Epithelial cell of prostate (primary cell): ENCODE results near the gene PHPT1.
A peak's percentile ranks its signal among the peaks of the same experiment; 100 is the strongest.
"Not testable (repeated sequence)": the region's sequence is repeated elsewhere in the genome, so short reads cannot be mapped to it uniquely, and the experiment has no call there.

Source experiments
- DNase-seq: peaks from one replicate; pipeline ENCODE4 v3.0.0-alpha.2; 2011; ENCODE audit warnings: low read depth, low spot score
- H3K27ac ChIP-seq: fragments of 450-650 bp; 2 replicates; pipeline ENCODE4 v1.5.1; 2017; ENCODE audit warnings: mild to moderate bottlenecking

Gene PHPT1

GRCh38 chr9:136849038-136849959 is at the start of gene PHPT1:
TSS of gene PHPT1 (plus strand) at chr9:136849409. CDS start at chr9:136849431, 22 bp downstream.
- peak; percentile 95 for DNase-seq
- peak within 1 kb of the TSS; percentile 90 for H3K27ac ChIP-seq

- no peak overlapping the region for H3K27ac ChIP-seq
- peak; percentile 48 for DNase-seq
Measured at GRCh38 chr9:136799854-136800657, 49.2 kb upstream of the PHPT1 start.

DNA sequence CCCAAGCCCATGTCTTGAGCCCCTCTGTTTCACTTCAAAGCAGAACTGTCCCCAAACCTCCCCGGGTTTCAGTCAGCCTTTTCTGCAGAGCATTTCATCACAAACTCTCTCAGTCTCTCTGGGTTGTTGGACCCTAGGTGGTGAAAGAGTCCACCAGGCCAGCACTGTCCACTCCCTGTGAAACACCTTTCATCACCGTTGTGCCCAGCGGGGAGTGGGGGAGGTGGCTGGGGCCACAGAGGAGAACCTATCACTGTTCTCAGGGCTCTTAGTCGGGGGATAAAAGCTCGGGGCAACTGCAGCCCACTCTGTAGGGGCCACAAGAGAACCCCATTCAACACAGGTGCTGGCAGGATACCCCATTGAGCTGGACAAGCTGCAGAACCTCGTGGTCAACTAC is 46.9 kb upstream of the PHPT1 start:
- no peak for DNase-seq
- H3K27ac ChIP-seq, result no peak overlapping the region

DNA sequence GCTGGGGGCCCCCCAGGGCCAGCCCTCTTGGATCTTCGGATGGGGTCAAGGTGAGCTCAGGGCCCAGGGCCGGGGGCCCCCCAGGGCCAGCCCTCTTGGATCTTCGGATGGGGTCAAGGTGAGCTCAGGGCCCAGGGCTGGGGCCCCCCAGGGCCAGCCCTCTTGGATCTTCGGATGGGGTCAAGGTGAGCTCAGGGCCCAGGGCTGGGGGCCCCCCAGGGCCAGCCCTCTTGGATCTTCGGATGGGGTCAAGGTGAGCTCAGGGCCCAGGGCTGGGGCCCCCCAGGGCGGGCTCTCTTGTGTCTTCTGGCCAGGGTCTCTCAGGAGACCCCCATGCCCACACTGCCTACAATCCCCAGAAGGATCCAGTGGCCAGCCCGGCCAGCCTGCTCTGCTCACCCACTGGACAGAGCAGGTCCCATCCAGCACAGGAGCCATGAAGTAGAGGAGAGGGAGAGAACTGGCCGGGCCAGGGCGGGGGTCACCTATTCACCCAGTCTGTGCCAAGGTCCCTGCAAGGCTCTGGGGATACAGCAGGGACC is 46.1 kb upstream of the PHPT1 start:
- DNase-seq, H3K27ac ChIP-seq: not testable (repeated sequence)

GRCh38 chr9:136803551-136804508 is 45.4 kb upstream of the PHPT1 start:
- no peak overlapping the region for H3K27ac ChIP-seq
- DNase-seq, result no peak

DNA sequence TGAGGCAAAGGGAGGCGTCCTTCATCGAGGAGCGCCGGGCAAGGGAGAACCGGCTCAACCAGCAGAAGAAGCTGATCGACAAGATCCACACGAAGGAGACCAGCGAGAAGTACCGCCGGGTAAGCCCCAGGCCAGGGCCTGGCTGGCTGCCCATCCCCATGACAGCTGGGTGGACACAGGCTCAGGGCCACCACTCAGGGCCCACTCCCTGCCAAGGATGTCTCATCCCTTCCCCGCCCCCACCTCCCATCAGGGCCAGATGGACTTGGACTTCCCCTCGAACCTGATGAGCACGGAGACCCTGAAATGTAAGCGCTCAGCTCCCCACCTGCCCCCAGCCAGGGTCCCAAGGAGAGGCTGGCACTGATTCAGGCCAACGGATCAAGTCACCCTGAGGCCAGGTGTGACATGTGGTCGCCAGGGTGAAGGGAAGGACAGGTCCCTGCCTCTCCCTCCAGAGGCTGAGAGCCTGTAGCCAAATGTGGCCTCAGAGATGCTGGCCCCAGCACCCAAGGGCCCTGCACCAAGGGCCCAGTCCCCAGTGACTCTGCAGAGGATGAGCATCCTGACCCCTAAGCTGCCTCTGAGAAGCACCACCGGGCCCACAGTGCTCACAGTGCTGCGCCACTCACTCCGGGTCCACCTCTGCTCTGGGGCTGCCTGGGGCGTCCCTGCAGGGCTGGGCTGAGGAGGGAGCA is 44.6 kb upstream of the PHPT1 start:
- H3K27ac ChIP-seq, result no peak overlapping the region
- no peak for DNase-seq

DNA sequence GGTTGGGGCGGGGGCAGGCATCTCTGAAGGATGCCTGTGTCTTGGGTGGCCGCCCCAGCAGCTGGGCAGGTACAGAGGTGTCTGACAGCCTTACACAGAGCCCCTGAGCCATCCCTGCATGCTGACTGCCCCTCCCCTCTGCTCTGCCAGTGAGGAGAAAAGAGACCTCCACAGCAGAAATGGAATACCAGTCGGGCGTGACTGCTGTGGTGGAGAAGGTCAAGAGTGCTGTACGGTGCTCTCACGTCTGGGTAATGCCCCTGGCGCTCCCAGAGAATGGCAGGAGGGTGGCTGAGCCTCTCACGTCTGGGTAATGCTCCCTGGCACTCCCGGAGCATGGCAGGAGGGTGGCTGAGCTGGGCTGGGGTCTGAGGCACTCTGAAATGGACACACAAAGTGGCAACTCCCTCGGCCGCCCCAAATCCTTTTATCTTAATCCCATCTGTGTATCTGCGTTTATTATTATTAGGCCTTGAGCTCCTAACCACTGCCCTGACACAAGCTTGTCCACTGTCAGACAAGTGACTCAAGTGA is 43.9 kb upstream of the PHPT1 start:
- H3K27ac ChIP-seq, result no peak overlapping the region
- DNase-seq, result no peak

DNA sequence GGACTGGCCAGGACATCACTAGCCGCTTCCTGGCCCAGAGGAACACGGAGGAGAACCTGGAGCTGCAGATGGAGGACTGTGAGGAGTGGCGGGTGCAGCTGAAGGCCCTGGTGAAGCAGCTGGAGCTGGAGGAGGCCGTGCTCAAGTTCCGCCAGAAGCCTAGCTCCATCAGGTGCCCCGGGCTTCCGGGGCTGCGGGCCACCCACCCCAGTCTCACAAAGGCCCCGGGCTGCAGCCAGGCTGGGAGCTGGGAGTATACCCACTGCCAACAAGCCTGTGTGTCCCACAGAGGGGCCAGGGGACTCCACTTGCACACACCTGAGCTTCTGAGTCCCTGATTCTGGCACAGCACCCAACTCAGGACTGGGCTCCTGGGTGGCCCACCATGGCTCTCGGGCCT is 43.1 kb upstream of the PHPT1 start:
- DNase-seq, result no peak
- H3K27ac ChIP-seq, result no peak overlapping the region

GRCh38 chr9:136806631-136807201 is 42.5 kb upstream of the PHPT1 start:
- DNase-seq, result no peak
- H3K27ac ChIP-seq, result no peak overlapping the region

DNA sequence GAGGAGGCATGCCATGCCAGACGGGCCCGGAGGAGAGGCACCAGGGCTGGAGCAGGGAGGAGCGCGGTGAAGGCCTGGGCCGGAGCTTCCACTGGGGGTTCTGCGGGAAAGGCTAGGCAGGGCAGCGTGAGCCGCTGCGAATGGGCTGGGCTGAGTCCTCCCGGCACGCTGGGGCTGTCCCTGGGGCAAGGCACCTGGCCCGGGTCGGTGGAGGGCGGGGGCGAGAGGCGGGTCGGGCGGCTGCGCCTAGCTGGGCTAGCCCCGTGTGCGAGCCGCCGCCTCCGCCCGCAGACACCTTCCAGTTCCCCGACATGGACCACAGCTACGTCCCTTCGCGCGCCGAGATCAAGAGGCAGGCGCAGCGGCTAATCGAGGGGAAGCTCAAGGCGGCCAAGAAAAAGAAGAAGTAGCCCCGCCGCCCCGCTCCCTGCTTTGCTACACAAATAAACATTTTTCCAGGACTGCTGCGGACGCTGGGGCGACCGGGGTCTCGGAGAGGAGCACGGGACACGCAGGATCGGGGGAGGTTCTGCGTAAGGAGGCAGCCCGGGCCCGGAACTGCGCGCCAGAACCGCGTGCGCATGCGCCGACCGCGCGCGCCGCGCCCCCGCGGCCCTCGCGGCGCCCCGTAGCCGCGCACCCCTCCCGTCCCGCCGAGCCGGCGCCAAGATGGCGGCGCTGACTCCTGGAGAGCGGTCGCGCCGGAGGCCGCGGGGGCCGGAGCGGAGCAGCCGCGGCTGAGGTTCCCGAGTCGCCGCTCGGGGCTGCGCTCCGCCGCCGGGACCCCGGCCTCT is 41.7 kb upstream of the PHPT1 start, which contains the start of gene RABL6:
Gene RABL6, plus strand, starts transcription at position 668 of the 794 bp plus-strand sequence. CDS start 249 bp downstream, outside the sequence.
- no peak for DNase-seq
- H3K27ac ChIP-seq, result peak within 1 kb of the TSS; percentile 59

DNA sequence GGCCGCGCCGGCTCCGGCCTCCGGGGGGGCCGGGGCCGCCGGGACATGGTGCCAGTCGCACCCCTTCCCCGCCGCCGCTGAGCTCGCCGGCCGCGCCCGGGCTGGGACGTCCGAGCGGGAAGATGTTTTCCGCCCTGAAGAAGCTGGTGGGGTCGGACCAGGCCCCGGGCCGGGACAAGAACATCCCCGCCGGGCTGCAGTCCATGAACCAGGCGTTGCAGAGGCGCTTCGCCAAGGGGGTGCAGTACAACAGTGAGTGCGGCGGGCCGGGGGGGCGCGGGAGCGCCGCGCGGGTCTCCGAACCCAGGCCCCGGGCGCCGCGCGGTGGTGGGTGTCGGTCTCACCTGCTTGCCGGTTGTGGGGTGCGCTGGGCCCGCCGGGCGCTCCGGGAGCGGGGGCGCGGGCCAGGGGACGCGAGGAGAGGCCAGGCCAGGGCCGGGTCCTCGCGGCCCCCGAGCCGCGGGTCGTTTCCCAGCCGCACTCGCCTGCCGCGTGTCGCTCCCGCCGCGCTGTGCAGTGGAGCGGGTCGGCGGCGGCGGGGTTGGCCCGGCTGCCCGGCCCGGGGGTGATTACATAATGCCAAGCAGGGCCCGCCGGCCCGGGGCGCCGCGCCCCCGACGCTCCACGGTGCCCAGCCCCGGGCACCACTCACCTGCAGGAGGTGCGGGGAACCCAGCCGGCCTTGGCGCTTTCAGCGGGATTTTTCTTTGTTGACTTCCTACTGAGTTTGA is 41.0 kb upstream of the PHPT1 start:
- DNase-seq, result no peak
- H3K27ac ChIP-seq, result peak overlapping the region; percentile 59

GRCh38 chr9:136808806-136809158 is 40.4 kb upstream of the PHPT1 start:
- DNase-seq, result no peak
- H3K27ac ChIP-seq, result peak overlapping the region; percentile 59

- no peak for DNase-seq
- H3K27ac ChIP-seq, result no peak overlapping the region
Measured at GRCh38 chr9:136814725-136815421, 34.3 kb upstream of the PHPT1 start.

DNA sequence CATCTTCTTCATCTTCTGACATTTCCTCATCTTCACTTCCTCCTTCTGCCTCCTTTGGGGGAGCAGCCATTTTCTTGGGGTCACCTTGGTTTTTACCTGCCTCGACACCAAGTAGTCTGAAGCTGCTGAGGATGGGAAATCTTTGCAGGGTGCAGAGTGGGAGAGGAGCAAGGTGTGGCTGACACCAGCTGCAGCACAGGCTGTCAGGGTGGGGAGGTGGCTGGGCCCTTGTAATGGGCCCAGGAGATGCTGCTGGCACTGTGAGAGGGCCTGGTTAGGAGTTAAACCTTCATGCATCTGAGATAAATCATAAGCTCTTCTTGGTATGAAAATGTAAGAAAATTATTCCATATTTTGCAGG is 33.8 kb upstream of the PHPT1 start:
- no peak overlapping the region for H3K27ac ChIP-seq
- no peak for DNase-seq

DNA sequence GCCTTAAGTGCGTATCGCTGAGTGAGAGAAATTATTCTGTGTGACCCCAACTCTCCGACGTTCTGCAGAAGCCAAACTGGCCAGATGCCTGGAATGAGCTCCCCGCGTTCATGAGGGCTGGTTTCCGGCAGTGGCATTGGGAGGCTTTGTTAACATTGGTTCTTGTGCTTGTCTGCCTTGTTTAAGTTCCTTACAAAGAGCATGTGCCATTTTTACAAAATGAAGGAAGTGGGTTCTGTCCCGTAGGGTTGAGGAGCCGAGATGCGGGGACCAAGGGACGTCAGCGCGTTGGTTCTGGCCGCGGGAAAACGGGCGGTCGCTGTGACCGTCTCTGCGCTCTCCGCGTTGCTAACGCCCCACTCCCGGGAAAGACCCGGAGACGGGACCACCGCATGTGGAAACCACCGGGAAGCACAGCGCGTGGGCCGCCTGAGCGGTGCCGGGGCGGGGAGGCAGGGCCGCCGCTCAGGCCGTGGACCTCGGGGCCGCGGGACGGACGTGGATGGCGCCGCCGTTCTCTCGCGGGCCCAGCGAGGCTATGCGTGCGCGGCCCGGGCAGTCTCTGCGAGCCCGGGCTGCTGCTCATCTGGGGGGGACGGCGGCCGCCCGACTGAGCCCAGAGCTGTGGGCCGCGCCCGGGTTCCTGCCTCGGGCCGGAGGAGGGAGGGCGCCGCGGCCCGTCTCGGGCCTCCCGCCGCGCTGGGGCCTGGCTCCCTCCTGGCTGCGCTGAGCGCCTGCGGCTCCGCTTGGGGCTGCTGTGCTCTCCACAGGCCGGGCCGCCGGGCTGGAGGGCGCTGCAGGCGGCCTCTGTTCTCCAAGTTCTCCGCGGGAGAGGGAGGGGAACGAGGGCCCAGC is 28.0 kb upstream of the PHPT1 start:
- DNase-seq, result no peak
- no peak overlapping the region for H3K27ac ChIP-seq
